Bronchial epithelial cell (primary cell): ENCODE data around the gene ZNF766. TPM values are rescaled to one million over a fixed set of nuclear protein-coding genes. Genes with fewer than 3 reads are reported as not detected.

Experiments
- DNase-seq: peaks from one replicate; pipeline ENCODE4 v3.0.0-alpha.2; 2010; ENCODE audit warnings: low read depth
- FAIRE-seq: peaks from 2 replicates; lab custom pipeline; 2011; peaks lifted over from hg19 to GRCh38; lab: Jason Lieb, UNC
- H3K27me3 ChIP-seq: 2 replicates; pipeline ENCODE4 v1.5.1; 2011; ENCODE audit warnings: low read length; ENCODE audit not compliant: control insufficient read depth, insufficient read depth
- H3K36me3 ChIP-seq: 2 replicates; pipeline ENCODE4 v1.5.1; 2011; ENCODE audit warnings: low read length; ENCODE audit not compliant: control insufficient read depth, insufficient read depth
- H3K4me3 ChIP-seq: 2 replicates; pipeline ENCODE4 v1.5.1; 2011; ENCODE audit warnings: mild to moderate bottlenecking, low read depth, low read length, control low read depth
- CTCF ChIP-seq: IDR thresholded peaks from 2 replicates; pipeline ENCODE4 v1.5.1; 2011; ENCODE audit warnings: mild to moderate bottlenecking, moderate library complexity, low read length, control low read depth, inconsistent platforms; ENCODE audit not compliant: insufficient read depth, severe bottlenecking
- total RNA-seq: library from RNA; depleted of rRNA; stranded (reverse); fragments of >200 nt; gene quantifications from 2 replicates; pipeline ENCODE4 v1.2.1, GENCODE V29; 2014

ZNF766 gene
- total RNA-seq, 1 donor from 2014 or later, result 13.2 TPM

GRCh38 chr19:52296773-52297600, 27.6 kb downstream of the ZNF766 start, which contains the start of gene ZNF480:
Gene ZNF480 (plus strand): TSS chr19:52297169. CDS start chr19:52300413, 3,244 bp downstream.
- TF ChIP-seq CTCF, result peak; percentile 21
- Histone ChIP-seq H3K36me3 (peaks cover 7% of the 10 kb centered on the region), H3K27me3 (no peaks in the 10 kb centered on the region), H3K4me3 (peak within 1 kb of the TSS; percentile 81)
- peak; percentile 55 for DNase-seq
- FAIRE-seq, result no peak

- DNase-seq, result no peak
- TF ChIP-seq CTCF, result no peak
- Histone ChIP-seq H3K36me3 (peaks cover 7% of the 10 kb centered on the region), H3K4me3 (peak overlapping the region; percentile 81), H3K27me3 (no peaks in the 10 kb centered on the region)
- no peak for FAIRE-seq
These were observed 28.4 kb downstream of the ZNF766 start for GRCh38 chr19:52297601-52298364.

- no peaks in the 10 kb centered on the region for H3K27me3 ChIP-seq
- FAIRE-seq (no peak), DNase-seq (no peak)
- peaks cover 7% of the 10 kb centered on the region for H3K36me3 ChIP-seq
- H3K4me3 ChIP-seq, result no peak overlapping the region
- TF ChIP-seq CTCF, result no peak
These were observed 37.9 kb downstream of the ZNF766 start for GRCh38 chr19:52307275-52307674.

GRCh38 chr19:52322429-52322828, 53.0 kb downstream of the ZNF766 start:
- TF ChIP-seq CTCF, result no peak
- H3K4me3 ChIP-seq, result no peak overlapping the region
- FAIRE-seq, result no peak

GRCh38 chr19:52331757-52332156, 62.4 kb downstream of the ZNF766 start:
- no peak for FAIRE-seq
- no peak for TF ChIP-seq CTCF

More at GRCh38 chr19:52322429-52322828, 53.0 kb downstream of the ZNF766 start:
- Histone ChIP-seq H3K36me3 (peaks cover 1% of the 10 kb centered on the region), H3K27me3 (no peaks in the 10 kb centered on the region)
- DNase-seq, result no peak

More at GRCh38 chr19:52331757-52332156, 62.4 kb downstream of the ZNF766 start:
- H3K27me3 ChIP-seq, result no peaks in the 10 kb centered on the region
- no peak for DNase-seq
- H3K36me3 ChIP-seq, result no peaks in the 10 kb centered on the region
- no peak overlapping the region for H3K4me3 ChIP-seq
